Mucosa of stomach (tissue), 1 donor: Measurements from ENCODE around the gene SCTR.

ENCODE experiments used
- H3K27me3 ChIP-seq: one replicate; pipeline ENCODE4 v1.7.0; 2013; ENCODE audit warnings: mild to moderate bottlenecking, low read length; ENCODE audit not compliant: control insufficient read depth, insufficient read depth
- H3K36me3 ChIP-seq: one replicate; pipeline ENCODE4 v1.7.0; 2013; ENCODE audit warnings: low read length; ENCODE audit not compliant: control insufficient read depth, insufficient read depth
- H3K4me1 ChIP-seq: one replicate; pipeline ENCODE4 v1.7.0; 2013; ENCODE audit warnings: mild to moderate bottlenecking, low read length; ENCODE audit not compliant: control insufficient read depth, insufficient read depth
- H3K4me3 ChIP-seq: one replicate; pipeline ENCODE4 v1.7.0; 2013; ENCODE audit warnings: low read length
- H3K9ac ChIP-seq: one replicate; pipeline ENCODE4 v1.7.0; 2013; ENCODE audit warnings: mild to moderate bottlenecking, low read length, moderate library complexity
- H3K9me3 ChIP-seq: one replicate; pipeline ENCODE4 v1.7.0; 2013; ENCODE audit warnings: mild to moderate bottlenecking, low read length, moderate library complexity; ENCODE audit not compliant: control insufficient read depth
- donor health status: Pancreatic carcinoma.

SCTR gene

GRCh38 chr2:119523952-119524694, at the start of gene SCTR:
SCTR (minus strand) TSS chr2:119524483; CDS start chr2:119524226, 257 bp downstream.
- Histone ChIP-seq H3K4me3 (no peak within 1 kb of the TSS), H3K9ac (peak within 1 kb of the TSS; percentile 28), H3K36me3 (no peaks in the 10 kb centered on the region), H3K4me1 (no peaks in the 10 kb centered on the region), H3K27me3 (peaks cover 28% of the 10 kb centered on the region), H3K9me3 (no peaks in the 10 kb centered on the region)

DNA sequence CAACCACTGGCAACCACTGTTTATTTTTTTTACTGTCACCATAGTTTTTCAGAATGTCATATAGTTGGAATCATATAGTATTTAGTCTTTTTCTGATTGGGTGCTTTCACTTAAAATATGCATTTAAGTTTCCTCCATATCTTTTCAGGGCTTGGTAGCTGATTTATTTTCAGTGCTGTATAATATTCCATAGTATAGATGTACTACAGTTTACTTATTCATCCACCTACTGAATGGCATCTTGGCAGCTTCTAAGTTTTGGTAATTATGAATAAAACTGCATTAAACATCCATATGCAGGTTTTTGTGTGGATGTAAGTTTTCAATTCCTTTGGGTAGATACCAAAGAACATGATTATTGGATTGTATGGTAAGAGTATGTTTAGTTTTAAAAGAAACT, 43.0 kb upstream of the SCTR start:
- Histone ChIP-seq H3K9me3 (no peaks in the 10 kb centered on the region), H3K9ac (no peak overlapping the region), H3K36me3 (no peaks in the 10 kb centered on the region), H3K27me3 (no peaks in the 10 kb centered on the region), H3K4me3 (no peak overlapping the region), H3K4me1 (no peaks in the 10 kb centered on the region)

GRCh38 chr2:119565481-119565880, 41.2 kb upstream of the SCTR start:
- Histone ChIP-seq H3K4me1 (no peaks in the 10 kb centered on the region), H3K4me3 (no peak overlapping the region), H3K36me3 (no peaks in the 10 kb centered on the region), H3K9ac (no peak overlapping the region), H3K27me3 (no peaks in the 10 kb centered on the region), H3K9me3 (no peaks in the 10 kb centered on the region)

DNA sequence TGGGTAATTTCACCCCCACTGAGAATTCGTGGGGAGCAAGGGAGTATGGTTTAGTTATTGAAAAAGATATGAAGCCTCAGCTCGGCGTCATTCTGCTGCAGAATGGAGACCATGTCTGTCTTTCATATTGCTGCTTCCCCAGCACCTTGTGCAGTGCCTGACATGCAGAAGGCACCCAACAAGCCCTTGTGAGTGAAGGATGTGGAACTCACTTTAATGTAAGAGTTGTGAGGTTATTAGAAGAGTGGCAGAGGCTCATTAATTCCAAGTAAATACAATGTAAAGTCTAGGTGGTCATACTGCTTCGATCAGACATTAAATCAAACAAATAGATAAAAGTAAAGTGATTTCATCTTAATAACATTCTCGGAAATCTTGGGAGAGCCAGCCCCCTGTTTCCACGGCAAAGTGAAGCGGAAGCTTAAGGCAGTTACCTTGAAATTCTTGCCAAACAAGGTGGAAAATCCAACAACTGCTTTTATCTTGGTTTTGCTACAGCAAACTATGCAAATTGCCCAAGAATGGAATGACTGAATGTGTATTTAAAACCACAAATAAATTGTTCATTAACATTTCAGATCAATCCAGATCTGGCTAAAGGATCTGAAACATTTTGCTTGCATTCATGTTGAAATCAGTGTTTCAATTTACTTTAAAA, 29.5 kb upstream of the SCTR start:
- H3K9ac ChIP-seq = peak overlapping the region; percentile 1
- no peaks in the 10 kb centered on the region for H3K9me3 ChIP-seq
- H3K4me3 ChIP-seq = no peak overlapping the region
- no peaks in the 10 kb centered on the region for H3K36me3 ChIP-seq
- no peaks in the 10 kb centered on the region for H3K27me3 ChIP-seq
- H3K4me1 ChIP-seq = peaks cover 24% of the 10 kb centered on the region

- no peak overlapping the region for H3K9ac ChIP-seq
- peaks cover 32% of the 10 kb centered on the region for H3K4me1 ChIP-seq
- H3K36me3 ChIP-seq = no peaks in the 10 kb centered on the region
- H3K27me3 ChIP-seq = no peaks in the 10 kb centered on the region
- no peaks in the 10 kb centered on the region for H3K9me3 ChIP-seq
- no peak overlapping the region for H3K4me3 ChIP-seq
Measured at GRCh38 chr2:119552902-119553301, 28.6 kb upstream of the SCTR start.

DNA sequence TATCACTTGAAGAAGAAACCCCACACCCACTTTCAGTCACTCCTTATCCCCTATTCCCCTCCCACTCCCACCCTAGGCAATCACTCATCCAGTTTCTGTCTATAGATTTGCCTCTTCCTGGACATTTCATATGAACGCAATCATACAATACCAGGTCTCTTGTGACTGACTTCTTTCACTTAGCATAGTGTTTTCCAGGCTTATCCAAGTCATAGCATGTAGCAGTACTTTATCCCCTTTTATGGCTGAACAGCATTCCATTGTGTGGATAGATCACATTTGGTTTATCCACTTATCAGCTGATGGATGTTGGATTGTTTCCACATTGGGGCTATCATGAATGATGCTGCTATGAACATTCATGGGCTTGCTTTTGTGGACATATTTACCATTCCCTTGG, 26.6 kb upstream of the SCTR start:
- H3K4me1 ChIP-seq = peaks cover 35% of the 10 kb centered on the region
- H3K4me3 ChIP-seq = no peak overlapping the region
- no peaks in the 10 kb centered on the region for H3K36me3 ChIP-seq
- no peaks in the 10 kb centered on the region for H3K27me3 ChIP-seq
- H3K9me3 ChIP-seq = no peaks in the 10 kb centered on the region
- H3K9ac ChIP-seq = no peak overlapping the region

DNA sequence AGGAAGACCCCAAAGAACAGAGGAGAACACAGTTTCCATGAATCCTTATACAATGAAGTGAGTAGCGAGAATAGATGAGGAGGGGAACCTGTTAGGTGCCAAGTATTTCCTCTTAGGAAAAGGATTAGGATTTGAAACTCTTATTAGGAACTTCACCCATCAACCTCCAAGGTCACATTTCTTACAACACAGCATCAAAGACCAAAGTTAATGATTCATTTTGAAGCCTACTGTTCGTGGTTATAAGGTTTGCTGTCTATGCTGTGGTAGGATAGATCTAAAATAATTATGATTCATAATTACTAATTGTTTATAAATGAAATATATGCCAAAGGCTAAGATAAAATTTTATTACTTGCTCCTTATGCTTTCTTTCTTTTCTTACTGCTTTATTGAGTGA, 26.1 kb upstream of the SCTR start:
- H3K9me3 ChIP-seq = no peaks in the 10 kb centered on the region
- no peaks in the 10 kb centered on the region for H3K27me3 ChIP-seq
- peaks cover 40% of the 10 kb centered on the region for H3K4me1 ChIP-seq
- H3K9ac ChIP-seq = no peak overlapping the region
- no peaks in the 10 kb centered on the region for H3K36me3 ChIP-seq
- no peak overlapping the region for H3K4me3 ChIP-seq

GRCh38 chr2:119549241-119549640, 25.0 kb upstream of the SCTR start:
- H3K9me3 ChIP-seq = no peaks in the 10 kb centered on the region
- no peak overlapping the region for H3K4me3 ChIP-seq
- H3K4me1 ChIP-seq = peaks cover 41% of the 10 kb centered on the region
- no peaks in the 10 kb centered on the region for H3K36me3 ChIP-seq
- no peak overlapping the region for H3K9ac ChIP-seq
- no peaks in the 10 kb centered on the region for H3K27me3 ChIP-seq

GRCh38 chr2:119548516-119549120, 24.3 kb upstream of the SCTR start:
- Histone ChIP-seq H3K9me3 (no peaks in the 10 kb centered on the region), H3K36me3 (no peaks in the 10 kb centered on the region), H3K4me3 (no peak overlapping the region), H3K4me1 (peaks cover 38% of the 10 kb centered on the region), H3K9ac (no peak overlapping the region), H3K27me3 (no peaks in the 10 kb centered on the region)

- Histone ChIP-seq H3K4me1 (peaks cover 29% of the 10 kb centered on the region), H3K9ac (no peak overlapping the region), H3K9me3 (no peaks in the 10 kb centered on the region), H3K36me3 (no peaks in the 10 kb centered on the region), H3K4me3 (no peak overlapping the region), H3K27me3 (no peaks in the 10 kb centered on the region)
Measured at GRCh38 chr2:119546447-119546767, 22.1 kb upstream of the SCTR start.

DNA sequence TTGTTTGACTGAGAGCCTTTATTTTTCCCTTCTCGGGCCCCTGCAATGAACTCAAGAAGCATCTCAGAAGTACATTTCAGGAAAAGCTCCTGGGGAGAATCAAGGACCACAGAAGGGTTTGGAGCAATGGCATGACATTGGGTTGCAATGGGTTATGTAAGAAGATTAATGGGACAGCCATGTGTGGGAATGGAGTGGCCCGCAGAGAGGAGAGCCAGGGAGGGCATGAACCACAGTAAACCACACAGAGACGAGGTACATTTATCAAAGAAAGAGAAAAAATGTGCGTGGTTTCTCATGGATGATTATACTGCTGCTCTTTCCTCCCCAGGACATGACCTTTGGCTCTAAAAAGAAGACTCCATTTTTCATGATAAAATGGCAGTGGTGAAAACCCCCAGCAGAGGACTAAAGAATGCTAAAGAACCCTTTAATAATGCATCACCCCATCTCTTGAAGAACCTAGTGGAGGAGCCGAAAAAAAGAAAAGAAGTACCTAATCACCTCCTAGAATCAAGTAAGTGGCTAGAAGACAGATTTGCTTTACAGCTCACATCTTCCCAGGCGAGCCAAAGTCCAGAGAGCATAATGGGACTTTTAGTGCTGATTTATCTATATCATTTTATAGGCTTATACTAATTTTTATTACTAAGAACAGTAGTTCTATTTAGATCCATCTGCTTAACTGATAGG, 21.6 kb upstream of the SCTR start:
- peaks cover 28% of the 10 kb centered on the region for H3K4me1 ChIP-seq
- H3K9ac ChIP-seq = no peak overlapping the region
- H3K9me3 ChIP-seq = no peaks in the 10 kb centered on the region
- no peak overlapping the region for H3K4me3 ChIP-seq
- no peaks in the 10 kb centered on the region for H3K27me3 ChIP-seq
- H3K36me3 ChIP-seq = no peaks in the 10 kb centered on the region

DNA sequence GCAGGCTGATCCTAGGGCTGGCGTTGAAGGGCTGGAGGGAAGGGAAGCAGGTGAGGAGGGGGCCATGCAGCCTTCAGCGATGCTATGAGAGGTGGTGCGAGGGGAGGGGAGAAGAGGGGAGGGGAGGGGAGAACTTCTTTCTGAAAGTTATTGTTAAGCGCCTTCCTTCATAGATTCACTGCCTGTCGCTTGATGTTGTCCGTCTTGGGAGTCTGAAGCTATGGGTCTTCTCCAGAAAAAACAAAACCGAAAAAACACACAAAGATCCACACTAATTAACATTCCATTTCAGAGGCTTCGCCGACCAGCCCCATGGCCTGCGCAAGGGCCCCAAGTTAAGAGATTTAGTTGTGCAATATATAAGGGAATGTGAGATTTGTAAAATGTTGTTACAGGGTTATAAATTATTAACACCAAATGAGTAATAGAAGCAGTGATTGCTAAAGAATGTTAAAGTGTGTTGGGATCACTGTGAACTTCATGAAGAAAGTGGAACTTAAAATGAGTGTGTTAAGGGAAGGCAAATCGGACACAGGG, 20.7 kb upstream of the SCTR start:
- H3K36me3 ChIP-seq = no peaks in the 10 kb centered on the region
- peaks cover 24% of the 10 kb centered on the region for H3K4me1 ChIP-seq
- peak overlapping the region; percentile 72 for H3K9ac ChIP-seq
- no peaks in the 10 kb centered on the region for H3K27me3 ChIP-seq
- H3K9me3 ChIP-seq = no peaks in the 10 kb centered on the region
- no peak overlapping the region for H3K4me3 ChIP-seq
